COLO668 (cell line): ENCODE measurements around the gene VAMP2.

Source experiments
- DNase-seq: peaks from one replicate; lab custom pipeline; 2025; ENCODE audit not compliant: unreplicated experiment; lab: John Stamatoyannopoulos, UW

The VAMP2 gene

GRCh38 chr17:8143581-8144400 is 19.0 kb downstream of the VAMP2 start:
- no peak for DNase-seq

GRCh38 chr17:8142887-8143580 is 19.7 kb downstream of the VAMP2 start:
- DNase-seq = no peak

GRCh38 chr17:8142158-8142886 is 20.4 kb downstream of the VAMP2 start:
- DNase-seq = no peak

GRCh38 chr17:8141741-8142140 is 21.0 kb downstream of the VAMP2 start:
- DNase-seq = no peak

- DNase-seq = no peak
These were observed 21.7 kb downstream of the VAMP2 start for GRCh38 chr17:8141045-8141444.

GRCh38 chr17:8140065-8141029 is 22.4 kb downstream of the VAMP2 start:
- no peak for DNase-seq

- peak; percentile 90 for DNase-seq
These were observed 23.9 kb downstream of the VAMP2 start for GRCh38 chr17:8138672-8139371.

- DNase-seq = no peak
These were observed 24.4 kb downstream of the VAMP2 start for GRCh38 chr17:8138374-8138671.

- no peak for DNase-seq
These were observed 24.9 kb downstream of the VAMP2 start for GRCh38 chr17:8137645-8138373.

- no peak for DNase-seq
These were observed 28.8 kb downstream of the VAMP2 start for GRCh38 chr17:8133941-8134340.

- DNase-seq = no peak
These were observed 29.3 kb downstream of the VAMP2 start for GRCh38 chr17:8133399-8133798.

- no peak for DNase-seq
These were observed 30.8 kb downstream of the VAMP2 start for GRCh38 chr17:8131844-8132441.

- DNase-seq = no peak
These were observed 34.5 kb downstream of the VAMP2 start for GRCh38 chr17:8128125-8128784.

GRCh38 chr17:8126491-8127066 is 36.2 kb downstream of the VAMP2 start:
- peak; percentile 39 for DNase-seq

- DNase-seq = peak; percentile 9
These were observed 36.7 kb downstream of the VAMP2 start for GRCh38 chr17:8125947-8126490.

GRCh38 chr17:8125154-8125946 is 37.4 kb downstream of the VAMP2 start:
- DNase-seq = peak; percentile 58
